Mesendoderm (in vitro differentiated cells): ENCODE results near the gene CTDSP1.
A peak's percentile ranks its signal among the peaks of the same experiment; 100 is the strongest.

Source experiments
- DNase-seq: peaks from one replicate; pipeline ENCODE4 v3.0.0; 2013
- H2AK5ac ChIP-seq: 2 replicates; pipeline ENCODE4 v1.6.1; 2013; ENCODE audit warnings: low read length, inconsistent platforms
- H2BK120ac ChIP-seq: 2 replicates; pipeline ENCODE4 v1.6.1; 2013; ENCODE audit warnings: low read depth, mild to moderate bottlenecking, low read length, moderate library complexity, mixed read lengths
- H2BK15ac ChIP-seq: replicated peaks from 2 replicates; pipeline ENCODE4 v1.6.1; 2013; ENCODE audit warnings: low read depth, mild to moderate bottlenecking, moderate library complexity
- H2BK5ac ChIP-seq: 2 replicates; pipeline ENCODE4 v1.6.1; 2013; ENCODE audit warnings: low read length, inconsistent platforms
- H3K18ac ChIP-seq: 2 replicates; pipeline ENCODE4 v1.6.1; 2013; ENCODE audit warnings: mild to moderate bottlenecking, low read length, mixed read lengths
- H3K23ac ChIP-seq: one replicate; pipeline ENCODE4 v1.6.1; 2013; ENCODE audit warnings: low read length
- H3K27ac ChIP-seq: 2 replicates; pipeline ENCODE4 v1.5.1; 2013; ENCODE audit warnings: low read depth, mild to moderate bottlenecking, inconsistent platforms, low read length, moderate library complexity
- H3K27me3 ChIP-seq: 2 replicates; pipeline ENCODE4 v1.6.1; 2013; ENCODE audit warnings: low read length, control low read depth, mild to moderate bottlenecking, inconsistent platforms; ENCODE audit not compliant: insufficient read depth, poor library complexity
- H3K36me3 ChIP-seq: 2 replicates; pipeline ENCODE4 v1.6.1; 2013; ENCODE audit warnings: low read length, inconsistent platforms; ENCODE audit not compliant: control insufficient read depth, insufficient read depth
- H3K4ac ChIP-seq: one replicate; pipeline ENCODE4 v1.6.1; 2013; ENCODE audit warnings: low read depth, mild to moderate bottlenecking, low read length, moderate library complexity
- H3K4me1 ChIP-seq: 2 replicates; pipeline ENCODE4 v1.6.1; 2013; ENCODE audit warnings: low read depth, low read length, inconsistent platforms; ENCODE audit not compliant: control insufficient read depth
- H3K4me2 ChIP-seq: 2 replicates; pipeline ENCODE4 v1.6.1; 2013; ENCODE audit warnings: low read length
- H3K4me3 ChIP-seq: 2 replicates; pipeline ENCODE4 v1.5.1; 2013; ENCODE audit warnings: mild to moderate bottlenecking, low read length
- H3K56ac ChIP-seq: one replicate; pipeline ENCODE4 v1.6.1; 2013; ENCODE audit warnings: low read length
- H3K79me1 ChIP-seq: 2 replicates; pipeline ENCODE4 v1.6.1; 2013; ENCODE audit warnings: low read length, inconsistent platforms
- H3K79me2 ChIP-seq: 2 replicates; pipeline ENCODE4 v1.6.1; 2013; ENCODE audit warnings: mild to moderate bottlenecking, low read length; ENCODE audit not compliant: control insufficient read depth, insufficient read depth
- H3K9ac ChIP-seq: 2 replicates; pipeline ENCODE4 v1.6.1; 2013; ENCODE audit warnings: low read length, inconsistent platforms
- H4K5ac ChIP-seq: one replicate; pipeline ENCODE4 v1.6.1; 2013; ENCODE audit warnings: low read length
- H4K8ac ChIP-seq: one replicate; pipeline ENCODE4 v1.6.1; 2013; ENCODE audit warnings: low read depth, mild to moderate bottlenecking, control low read depth, low read length, moderate library complexity
- WGBS: extraction: QIAGEN DNeasy Blood & Tissue Kit; methylation state at CpG from one replicate; pipeline ENCODE4 v1.1.7; 2013; ENCODE audit warnings: low lambda C conversion rate, missing lambda C conversion rate; ENCODE audit not compliant: insufficient coverage; ENCODE audit errors: extremely low coverage; 5-methylcytosine and 5-hydroxymethylcytosine counted together

The CTDSP1 gene

DNA sequence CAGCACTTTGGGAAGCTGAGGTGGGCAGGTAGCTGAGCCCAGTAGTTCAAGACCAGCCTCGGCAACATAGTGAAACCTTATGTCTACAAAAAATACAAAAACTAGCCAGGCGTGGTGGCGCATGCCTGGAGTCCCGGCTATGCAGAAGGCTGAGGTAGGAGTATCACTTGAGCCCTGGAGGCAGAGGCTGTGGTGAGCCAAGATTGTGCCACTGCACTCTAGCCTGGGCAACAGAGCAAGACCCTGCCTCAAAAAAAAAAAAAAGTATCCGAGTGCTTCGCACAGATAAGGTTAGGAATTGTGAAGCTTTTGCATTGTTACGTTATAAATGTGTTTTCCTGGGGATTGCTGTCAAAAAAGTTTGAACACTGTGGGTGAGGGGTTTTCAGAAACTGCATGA, 4.1 kb downstream of the CTDSP1 start:
- H3K36me3 ChIP-seq = peaks cover 2% of the 10 kb centered on the region

DNA sequence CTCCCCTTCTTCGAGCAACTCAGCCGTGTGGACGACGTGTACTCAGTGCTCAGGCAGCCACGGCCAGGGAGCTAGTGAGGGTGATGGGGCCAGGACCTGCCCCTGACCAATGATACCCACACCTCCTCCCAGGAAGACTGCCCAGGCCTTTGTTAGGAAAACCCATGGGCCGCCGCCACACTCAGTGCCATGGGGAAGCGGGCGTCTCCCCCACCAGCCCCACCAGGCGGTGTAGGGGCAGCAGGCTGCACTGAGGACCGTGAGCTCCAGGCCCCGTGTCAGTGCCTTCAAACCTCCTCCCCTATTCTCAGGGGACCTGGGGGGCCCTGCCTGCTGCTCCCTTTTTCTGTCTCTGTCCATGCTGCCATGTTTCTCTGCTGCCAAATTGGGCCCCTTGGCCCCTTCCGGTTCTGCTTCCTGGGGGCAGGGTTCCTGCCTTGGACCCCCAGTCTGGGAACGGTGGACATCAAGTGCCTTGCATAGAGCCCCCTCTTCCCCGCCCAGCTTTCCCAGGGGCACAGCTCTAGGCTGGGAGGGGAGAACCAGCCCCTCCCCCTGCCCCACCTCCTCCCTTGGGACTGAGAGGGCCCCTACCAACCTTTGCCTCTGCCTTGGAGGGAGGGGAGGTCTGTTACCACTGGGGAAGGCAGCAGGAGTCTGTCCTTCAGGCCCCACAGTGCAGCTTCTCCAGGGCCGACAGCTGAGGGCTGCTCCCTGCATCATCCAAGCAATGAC, 4.8 kb downstream of the CTDSP1 start:
- Histone ChIP-seq H3K56ac (peak overlapping the region; percentile 15), H3K18ac (no peak overlapping the region), H2BK120ac (no peak overlapping the region), H3K23ac (no peak overlapping the region), H3K4me3 (no peak overlapping the region), H4K8ac (no peak overlapping the region), H3K4me2 (no peak overlapping the region), H3K79me1 (peaks cover 5% of the 10 kb centered on the region), H2AK5ac (no peak overlapping the region), H3K27me3 (no peaks in the 10 kb centered on the region), H2BK5ac (no peak overlapping the region), H4K5ac (no peak overlapping the region), H3K4me1 (peaks cover 13% of the 10 kb centered on the region), H3K27ac (no peak overlapping the region), H3K4ac (no peak overlapping the region), H3K79me2 (peaks cover 5% of the 10 kb centered on the region), H3K9ac (peak overlapping the region; percentile 79), H2BK15ac (no peak overlapping the region), H3K36me3 (peaks cover 2% of the 10 kb centered on the region)
- DNase-seq = no peak
- no CpG with 5 or more reads among the region's 16 CpGs for WGBS

More for the DNA sequence above, 4.1 kb downstream of the CTDSP1 start:
- Histone ChIP-seq H3K18ac (no peak overlapping the region), H3K4me1 (peaks cover 13% of the 10 kb centered on the region), H3K27me3 (no peaks in the 10 kb centered on the region), H4K5ac (no peak overlapping the region), H2BK15ac (no peak overlapping the region), H3K23ac (no peak overlapping the region), H3K79me1 (peaks cover 5% of the 10 kb centered on the region), H2BK5ac (no peak overlapping the region), H3K56ac (no peak overlapping the region), H2AK5ac (no peak overlapping the region), H3K4me3 (no peak overlapping the region), H3K27ac (no peak overlapping the region), H3K4me2 (no peak overlapping the region), H3K4ac (no peak overlapping the region), H3K9ac (no peak overlapping the region), H2BK120ac (no peak overlapping the region), H4K8ac (no peak overlapping the region), H3K79me2 (peaks cover 5% of the 10 kb centered on the region)
- WGBS = no CpG with 5 or more reads among the region's 7 CpGs
- DNase-seq = no peak

DNA sequence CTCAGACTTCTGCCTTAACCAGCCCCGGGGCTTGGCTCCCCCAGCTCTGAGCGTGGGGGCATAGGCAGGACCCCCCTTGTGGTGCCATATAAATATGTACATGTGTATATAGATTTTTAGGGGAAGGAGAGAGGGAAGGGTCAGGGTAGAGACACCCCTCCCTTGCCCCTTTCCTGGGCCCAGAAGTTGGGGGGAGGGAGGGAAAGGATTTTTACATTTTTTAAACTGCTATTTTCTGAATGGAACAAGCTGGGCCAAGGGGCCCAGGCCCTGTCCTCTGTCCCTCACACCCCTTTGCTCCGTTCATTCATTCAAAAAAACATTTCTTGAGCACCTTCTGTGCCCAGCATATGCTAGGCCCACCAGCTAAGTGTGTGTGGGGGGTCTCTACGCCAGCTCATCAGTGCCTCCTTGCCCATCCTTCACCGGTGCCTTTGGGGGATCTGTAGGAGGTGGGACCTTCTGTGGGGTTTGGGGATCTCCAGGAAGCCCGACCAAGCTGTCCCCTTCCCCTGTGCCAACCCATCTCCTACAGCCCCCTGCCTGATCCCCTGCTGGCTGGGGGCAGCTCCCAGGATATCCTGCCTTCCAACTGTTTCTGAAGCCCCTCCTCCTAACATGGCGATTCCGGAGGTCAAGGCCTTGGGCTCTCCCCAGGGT, 5.5 kb downstream of the CTDSP1 start:
- Histone ChIP-seq H3K4me2 (peak overlapping the region; percentile 88), H3K79me2 (peaks cover 5% of the 10 kb centered on the region), H3K79me1 (peaks cover 5% of the 10 kb centered on the region), H3K36me3 (peaks cover 2% of the 10 kb centered on the region), H2BK5ac (peak overlapping the region; percentile 62), H2AK5ac (no peak overlapping the region), H3K56ac (peak overlapping the region; percentile 91), H3K4me3 (no peak overlapping the region), H3K4me1 (peaks cover 13% of the 10 kb centered on the region), H3K27ac (peak overlapping the region; percentile 74), H2BK15ac (no peak overlapping the region), H3K23ac (peak overlapping the region; percentile 83), H3K9ac (peak overlapping the region; percentile 79), H2BK120ac (no peak overlapping the region), H3K27me3 (no peaks in the 10 kb centered on the region), H3K4ac (no peak overlapping the region), H4K8ac (no peak overlapping the region), H3K18ac (peak overlapping the region; percentile 2), H4K5ac (no peak overlapping the region)
- WGBS = no CpG with 5 or more reads among the region's 8 CpGs
- DNase-seq = no peak

DNA sequence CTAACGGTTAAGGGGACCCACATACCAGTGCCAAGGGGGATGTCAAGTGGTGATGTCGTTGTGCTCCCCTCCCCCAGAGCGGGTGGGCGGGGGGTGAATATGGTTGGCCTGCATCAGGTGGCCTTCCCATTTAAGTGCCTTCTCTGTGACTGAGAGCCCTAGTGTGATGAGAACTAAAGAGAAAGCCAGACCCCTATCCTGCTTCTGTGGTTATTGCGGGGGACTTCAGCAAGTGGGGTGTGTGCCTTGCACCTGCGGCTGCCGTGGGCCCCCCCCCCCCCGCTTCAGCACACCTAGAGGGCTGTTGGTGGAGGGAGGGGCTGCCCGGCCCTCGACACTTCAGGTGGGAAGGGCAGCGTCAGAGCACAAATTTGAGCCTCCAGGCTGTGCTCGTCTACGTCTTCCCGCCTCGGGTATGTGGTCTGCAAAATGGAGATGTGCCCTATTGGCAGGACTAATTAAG, 6.1 kb downstream of the CTDSP1 start:
- peaks cover 13% of the 10 kb centered on the region for H3K4me1 ChIP-seq
- no peak overlapping the region for H4K8ac ChIP-seq
- H4K5ac ChIP-seq = no peak overlapping the region
- H3K27ac ChIP-seq = peak overlapping the region; percentile 74
- peak overlapping the region; percentile 79 for H3K9ac ChIP-seq
- H3K4me3 ChIP-seq = peak overlapping the region; percentile 19
- H3K79me1 ChIP-seq = peaks cover 5% of the 10 kb centered on the region
- H3K36me3 ChIP-seq = peaks cover 2% of the 10 kb centered on the region
- no peak overlapping the region for H2BK15ac ChIP-seq
- peak overlapping the region; percentile 91 for H3K56ac ChIP-seq
- H3K18ac ChIP-seq = peak overlapping the region; percentile 1
- peaks cover 3% of the 10 kb centered on the region for H3K79me2 ChIP-seq
- peak overlapping the region; percentile 70 for H2BK5ac ChIP-seq
- H2AK5ac ChIP-seq = no peak overlapping the region
- peak overlapping the region; percentile 83 for H3K23ac ChIP-seq
- H3K27me3 ChIP-seq = no peaks in the 10 kb centered on the region
- H2BK120ac ChIP-seq = no peak overlapping the region
- DNase-seq = peak; percentile 48
- no CpG with 5 or more reads among the region's 15 CpGs for WGBS
- peak overlapping the region; percentile 88 for H3K4me2 ChIP-seq
- no peak overlapping the region for H3K4ac ChIP-seq

DNA sequence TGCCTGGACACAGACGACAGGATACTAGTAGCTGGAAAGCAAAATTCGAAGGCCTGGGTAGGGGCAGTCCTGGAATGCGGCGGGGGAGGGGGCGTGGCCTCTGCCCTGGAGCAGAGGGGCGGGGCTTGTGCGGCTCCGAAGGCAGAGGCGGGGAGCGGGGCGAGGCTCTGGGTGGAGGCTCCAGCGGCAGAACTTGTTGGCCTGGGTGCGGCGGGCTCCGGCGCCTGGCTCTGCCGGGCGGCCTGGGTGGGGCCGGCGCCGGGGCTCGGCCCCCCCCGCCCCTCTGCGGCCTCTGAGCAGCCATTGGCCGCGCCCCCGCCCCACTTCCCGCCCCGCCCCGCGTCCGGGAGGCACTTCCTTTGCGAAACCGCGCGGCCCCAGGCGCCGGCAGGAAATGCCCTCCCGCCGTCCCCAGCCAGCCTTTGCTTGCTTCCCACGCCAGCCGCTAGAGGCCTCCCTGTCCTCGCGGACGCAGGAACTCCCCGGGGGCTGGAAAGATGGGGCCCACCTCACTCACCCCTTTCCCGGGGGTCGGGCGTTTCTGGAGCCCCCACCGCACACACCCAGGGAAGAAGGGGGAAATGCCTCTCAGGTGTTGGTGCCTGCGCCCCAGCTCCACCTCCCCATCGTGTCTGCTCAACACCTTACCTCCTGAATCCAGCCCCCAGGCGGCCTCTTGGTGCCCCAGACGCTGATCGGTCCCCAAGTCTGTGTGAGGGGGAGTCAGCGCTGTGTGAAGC, 6.7 kb downstream of the CTDSP1 start:
- peak overlapping the region; percentile 88 for H3K4me2 ChIP-seq
- H3K36me3 ChIP-seq = peaks cover 2% of the 10 kb centered on the region
- no peak overlapping the region for H2BK15ac ChIP-seq
- peak overlapping the region; percentile 91 for H3K56ac ChIP-seq
- peak overlapping the region; percentile 19 for H3K4me3 ChIP-seq
- H4K8ac ChIP-seq = no peak overlapping the region
- no peak overlapping the region for H2AK5ac ChIP-seq
- no peaks in the 10 kb centered on the region for H3K27me3 ChIP-seq
- H4K5ac ChIP-seq = peak overlapping the region; percentile 98
- peak overlapping the region; percentile 70 for H2BK5ac ChIP-seq
- H2BK120ac ChIP-seq = no peak overlapping the region
- peak overlapping the region; percentile 44 for H3K18ac ChIP-seq
- H3K4me1 ChIP-seq = peaks cover 11% of the 10 kb centered on the region
- H3K79me1 ChIP-seq = no peaks in the 10 kb centered on the region
- H3K9ac ChIP-seq = peak overlapping the region; percentile 79
- peak overlapping the region; percentile 74 for H3K27ac ChIP-seq
- DNase-seq = peak; percentile 98
- H3K23ac ChIP-seq = no peak overlapping the region
- WGBS = no CpG with 5 or more reads among the region's 56 CpGs
- peak overlapping the region; percentile 60 for H3K4ac ChIP-seq
- H3K79me2 ChIP-seq = no peaks in the 10 kb centered on the region
